HG03469 (cell line): ENCODE results near the gene RNF112.
"Not testable (repeated sequence)": the region's sequence is repeated elsewhere in the genome, so short reads cannot be mapped to it uniquely, and the experiment has no call there.

Experiments used
- ATAC-seq: cut with Tn5 transposase; IDR thresholded peaks from one replicate; pipeline ENCODE4 v1.9.1; 2021; ENCODE audit warnings: mild to moderate bottlenecking, moderate library complexity, moderate number of reproducible peaks; ENCODE audit not compliant: unreplicated experiment

The RNF112 gene

GRCh38 chr17:19443148-19443547 lies 32.1 kb downstream of the RNF112 start:
- no peak for ATAC-seq

- ATAC-seq, result no peak
Observed at GRCh38 chr17:19445105-19445504, 34.1 kb downstream of the RNF112 start.

- ATAC-seq, result not testable (repeated sequence)
Observed at GRCh38 chr17:19446577-19446976, 35.5 kb downstream of the RNF112 start.

GRCh38 chr17:19447085-19447583 lies 36.1 kb downstream of the RNF112 start:
- ATAC-seq, result no peak

GRCh38 chr17:19448341-19449268 lies 37.6 kb downstream of the RNF112 start:
- no peak for ATAC-seq

GRCh38 chr17:19449656-19450055 lies 38.6 kb downstream of the RNF112 start:
- ATAC-seq, result no peak

- ATAC-seq, result no peak
Observed at GRCh38 chr17:19453296-19453695, 42.3 kb downstream of the RNF112 start.

GRCh38 chr17:19454074-19454473 lies 43.0 kb downstream of the RNF112 start:
- ATAC-seq, result no peak

- no peak for ATAC-seq
Observed at GRCh38 chr17:19456016-19456927, 45.2 kb downstream of the RNF112 start.

- ATAC-seq, result no peak
Observed at GRCh38 chr17:19457046-19457445, 46.0 kb downstream of the RNF112 start.

GRCh38 chr17:19457830-19458271 lies 46.8 kb downstream of the RNF112 start:
- ATAC-seq, result no peak

GRCh38 chr17:19458481-19458880 lies 47.4 kb downstream of the RNF112 start:
- not testable (repeated sequence) for ATAC-seq

- not testable (repeated sequence) for ATAC-seq
Observed at GRCh38 chr17:19459018-19459655, 48.1 kb downstream of the RNF112 start.

GRCh38 chr17:19460700-19461099 lies 49.7 kb downstream of the RNF112 start:
- no peak for ATAC-seq

GRCh38 chr17:19461116-19461515 lies 50.1 kb downstream of the RNF112 start:
- ATAC-seq, result no peak

- no peak for ATAC-seq
Observed at GRCh38 chr17:19461681-19462080, 50.6 kb downstream of the RNF112 start.

GRCh38 chr17:19462456-19463035 lies 51.5 kb downstream of the RNF112 start:
- ATAC-seq, result not testable (repeated sequence)

GRCh38 chr17:19464031-19465026 lies 53.3 kb downstream of the RNF112 start:
- ATAC-seq, result no peak
